GM19238 (cell line): ENCODE data around the gene DUOXA2.

Experiments
- DNase-seq: peaks from one replicate; pipeline ENCODE4 v3.0.0; 2011; ENCODE audit warnings: low spot score; ENCODE audit not compliant: insufficient read length

The DUOXA2 gene

GRCh38 chr15:45156744-45157455 is 42.8 kb downstream of the DUOXA2 start:
- DNase-seq = no peak

GRCh38 chr15:45157974-45158373 is 43.8 kb downstream of the DUOXA2 start:
- DNase-seq = no peak

- no peak for DNase-seq
Measured at GRCh38 chr15:45161666-45162065, 47.5 kb downstream of the DUOXA2 start.

GRCh38 chr15:45162771-45163507 is 48.8 kb downstream of the DUOXA2 start:
- peak; percentile 86 for DNase-seq

GRCh38 chr15:45163508-45163856 is 49.4 kb downstream of the DUOXA2 start:
- no peak for DNase-seq

GRCh38 chr15:45164914-45165313 is 50.8 kb downstream of the DUOXA2 start:
- DNase-seq = no peak

GRCh38 chr15:45165536-45165935 is 51.4 kb downstream of the DUOXA2 start:
- DNase-seq = no peak

GRCh38 chr15:45166834-45167630 is 52.9 kb downstream of the DUOXA2 start:
- DNase-seq = peak; percentile 92

GRCh38 chr15:45167631-45168205 is 53.6 kb downstream of the DUOXA2 start:
- DNase-seq = no peak
